ENCODE data around the gene GPRIN3. TPM values are rescaled to one million over a fixed set of nuclear protein-coding genes. Genes with fewer than 3 reads are reported as not detected.

GPRIN3 gene
- total and polyA plus RNA-seq, 2 experiments from 2014 or later, result 0.74 to 3.2 TPM

GRCh38 chr4:89293299-89293698, 14.3 kb downstream of the GPRIN3 start (continued):
- TF ChIP-seq, protein P1, sequence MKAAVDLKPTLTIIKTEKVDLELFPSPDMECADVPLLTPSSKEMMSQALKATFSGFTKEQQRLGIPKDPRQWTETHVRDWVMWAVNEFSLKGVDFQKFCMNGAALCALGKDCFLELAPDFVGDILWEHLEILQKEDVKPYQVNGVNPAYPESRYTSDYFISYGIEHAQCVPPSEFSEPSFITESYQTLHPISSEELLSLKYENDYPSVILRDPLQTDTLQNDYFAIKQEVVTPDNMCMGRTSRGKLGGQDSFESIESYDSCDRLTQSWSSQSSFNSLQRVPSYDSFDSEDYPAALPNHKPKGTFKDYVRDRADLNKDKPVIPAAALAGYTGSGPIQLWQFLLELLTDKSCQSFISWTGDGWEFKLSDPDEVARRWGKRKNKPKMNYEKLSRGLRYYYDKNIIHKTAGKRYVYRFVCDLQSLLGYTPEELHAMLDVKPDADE (IDR thresholded peaks at IDR 0.05), result no peak

- Histone ChIP-seq H3K79me2 (replicated peaks; ENCODE audit: insufficient read depth) (no peaks in the 10 kb centered on the region), H3K4me2 (no peak overlapping the region), H4K20me1 (replicated peaks; ENCODE audit: insufficient read depth) (no peaks in the 10 kb centered on the region), H3K36me3 (ENCODE audit: insufficient read depth) (no peaks in the 10 kb centered on the region), H2AFZ (no peak overlapping the region), H3K9me2 (ENCODE audit: insufficient read depth) (no peaks in the 10 kb centered on the region; the same call in 1 of the 2 replicates), H3K4me3 (no peak overlapping the region), H3K27ac (ENCODE audit: low read depth) (no peak overlapping the region), H3K27me3 (ENCODE audit: insufficient read depth) (no peaks in the 10 kb centered on the region), H3F3A (replicated peaks; ENCODE audit: low read depth) (no peaks in the 10 kb centered on the region), H3K4me1 (ENCODE audit: insufficient read depth) (no peaks in the 10 kb centered on the region)
- DNase-seq (ENCODE audit: low spot score) (no peak), ATAC-seq (no peak)
- Mint-ChIP-seq H3K9me3 (peaks cover 11% of the 10 kb centered on the region; the same call in 2 of the 3 replicates), H3K27ac (no peak overlapping the region), H3K27me3 (ENCODE audit: insufficient read depth, low read depth, poor library complexity) (no peaks in the 10 kb centered on the region), H3K4me3 (no peak overlapping the region), H3K4me1 (peaks cover 12% of the 10 kb centered on the region; the same call in 1 of the 3 replicates), H3K36me3 (ENCODE audit: low read depth) (peaks cover 8% of the 10 kb centered on the region; the same call in 2 of the 3 replicates)
- TF ChIP-seq ZNF114 (CRISPR knock-in tag; IDR thresholded peaks at IDR 0.05) (no peak), EZH2 (IDR thresholded peaks at IDR 0.05; ENCODE audit: low read depth, unreplicated experiment) (no peak), CREB1 (CRISPR knock-in tag; IDR thresholded peaks at IDR 0.05; ENCODE audit: low read depth) (no peak), POLR2AphosphoS5 (IDR thresholded peaks at IDR 0.05; ENCODE audit: low read depth) (no peak), JUNB (IDR thresholded peaks at IDR 0.05; ENCODE audit: unreplicated experiment) (no peak), NANOG (IDR thresholded peaks at IDR 0.05; ENCODE audit: borderline replicate concordance) (no peak)
- TF ChIP-seq, protein P2, sequence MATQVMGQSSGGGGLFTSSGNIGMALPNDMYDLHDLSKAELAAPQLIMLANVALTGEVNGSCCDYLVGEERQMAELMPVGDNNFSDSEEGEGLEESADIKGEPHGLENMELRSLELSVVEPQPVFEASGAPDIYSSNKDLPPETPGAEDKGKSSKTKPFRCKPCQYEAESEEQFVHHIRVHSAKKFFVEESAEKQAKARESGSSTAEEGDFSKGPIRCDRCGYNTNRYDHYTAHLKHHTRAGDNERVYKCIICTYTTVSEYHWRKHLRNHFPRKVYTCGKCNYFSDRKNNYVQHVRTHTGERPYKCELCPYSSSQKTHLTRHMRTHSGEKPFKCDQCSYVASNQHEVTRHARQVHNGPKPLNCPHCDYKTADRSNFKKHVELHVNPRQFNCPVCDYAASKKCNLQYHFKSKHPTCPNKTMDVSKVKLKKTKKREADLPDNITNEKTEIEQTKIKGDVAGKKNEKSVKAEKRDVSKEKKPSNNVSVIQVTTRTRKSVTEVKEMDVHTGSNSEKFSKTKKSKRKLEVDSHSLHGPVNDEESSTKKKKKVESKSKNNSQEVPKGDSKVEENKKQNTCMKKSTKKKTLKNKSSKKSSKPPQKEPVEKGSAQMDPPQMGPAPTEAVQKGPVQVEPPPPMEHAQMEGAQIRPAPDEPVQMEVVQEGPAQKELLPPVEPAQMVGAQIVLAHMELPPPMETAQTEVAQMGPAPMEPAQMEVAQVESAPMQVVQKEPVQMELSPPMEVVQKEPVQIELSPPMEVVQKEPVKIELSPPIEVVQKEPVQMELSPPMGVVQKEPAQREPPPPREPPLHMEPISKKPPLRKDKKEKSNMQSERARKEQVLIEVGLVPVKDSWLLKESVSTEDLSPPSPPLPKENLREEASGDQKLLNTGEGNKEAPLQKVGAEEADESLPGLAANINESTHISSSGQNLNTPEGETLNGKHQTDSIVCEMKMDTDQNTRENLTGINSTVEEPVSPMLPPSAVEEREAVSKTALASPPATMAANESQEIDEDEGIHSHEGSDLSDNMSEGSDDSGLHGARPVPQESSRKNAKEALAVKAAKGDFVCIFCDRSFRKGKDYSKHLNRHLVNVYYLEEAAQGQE (IDR thresholded peaks at IDR 0.05; ENCODE audit: unreplicated experiment), result no peak
- TF ChIP-seq, protein P3, sequence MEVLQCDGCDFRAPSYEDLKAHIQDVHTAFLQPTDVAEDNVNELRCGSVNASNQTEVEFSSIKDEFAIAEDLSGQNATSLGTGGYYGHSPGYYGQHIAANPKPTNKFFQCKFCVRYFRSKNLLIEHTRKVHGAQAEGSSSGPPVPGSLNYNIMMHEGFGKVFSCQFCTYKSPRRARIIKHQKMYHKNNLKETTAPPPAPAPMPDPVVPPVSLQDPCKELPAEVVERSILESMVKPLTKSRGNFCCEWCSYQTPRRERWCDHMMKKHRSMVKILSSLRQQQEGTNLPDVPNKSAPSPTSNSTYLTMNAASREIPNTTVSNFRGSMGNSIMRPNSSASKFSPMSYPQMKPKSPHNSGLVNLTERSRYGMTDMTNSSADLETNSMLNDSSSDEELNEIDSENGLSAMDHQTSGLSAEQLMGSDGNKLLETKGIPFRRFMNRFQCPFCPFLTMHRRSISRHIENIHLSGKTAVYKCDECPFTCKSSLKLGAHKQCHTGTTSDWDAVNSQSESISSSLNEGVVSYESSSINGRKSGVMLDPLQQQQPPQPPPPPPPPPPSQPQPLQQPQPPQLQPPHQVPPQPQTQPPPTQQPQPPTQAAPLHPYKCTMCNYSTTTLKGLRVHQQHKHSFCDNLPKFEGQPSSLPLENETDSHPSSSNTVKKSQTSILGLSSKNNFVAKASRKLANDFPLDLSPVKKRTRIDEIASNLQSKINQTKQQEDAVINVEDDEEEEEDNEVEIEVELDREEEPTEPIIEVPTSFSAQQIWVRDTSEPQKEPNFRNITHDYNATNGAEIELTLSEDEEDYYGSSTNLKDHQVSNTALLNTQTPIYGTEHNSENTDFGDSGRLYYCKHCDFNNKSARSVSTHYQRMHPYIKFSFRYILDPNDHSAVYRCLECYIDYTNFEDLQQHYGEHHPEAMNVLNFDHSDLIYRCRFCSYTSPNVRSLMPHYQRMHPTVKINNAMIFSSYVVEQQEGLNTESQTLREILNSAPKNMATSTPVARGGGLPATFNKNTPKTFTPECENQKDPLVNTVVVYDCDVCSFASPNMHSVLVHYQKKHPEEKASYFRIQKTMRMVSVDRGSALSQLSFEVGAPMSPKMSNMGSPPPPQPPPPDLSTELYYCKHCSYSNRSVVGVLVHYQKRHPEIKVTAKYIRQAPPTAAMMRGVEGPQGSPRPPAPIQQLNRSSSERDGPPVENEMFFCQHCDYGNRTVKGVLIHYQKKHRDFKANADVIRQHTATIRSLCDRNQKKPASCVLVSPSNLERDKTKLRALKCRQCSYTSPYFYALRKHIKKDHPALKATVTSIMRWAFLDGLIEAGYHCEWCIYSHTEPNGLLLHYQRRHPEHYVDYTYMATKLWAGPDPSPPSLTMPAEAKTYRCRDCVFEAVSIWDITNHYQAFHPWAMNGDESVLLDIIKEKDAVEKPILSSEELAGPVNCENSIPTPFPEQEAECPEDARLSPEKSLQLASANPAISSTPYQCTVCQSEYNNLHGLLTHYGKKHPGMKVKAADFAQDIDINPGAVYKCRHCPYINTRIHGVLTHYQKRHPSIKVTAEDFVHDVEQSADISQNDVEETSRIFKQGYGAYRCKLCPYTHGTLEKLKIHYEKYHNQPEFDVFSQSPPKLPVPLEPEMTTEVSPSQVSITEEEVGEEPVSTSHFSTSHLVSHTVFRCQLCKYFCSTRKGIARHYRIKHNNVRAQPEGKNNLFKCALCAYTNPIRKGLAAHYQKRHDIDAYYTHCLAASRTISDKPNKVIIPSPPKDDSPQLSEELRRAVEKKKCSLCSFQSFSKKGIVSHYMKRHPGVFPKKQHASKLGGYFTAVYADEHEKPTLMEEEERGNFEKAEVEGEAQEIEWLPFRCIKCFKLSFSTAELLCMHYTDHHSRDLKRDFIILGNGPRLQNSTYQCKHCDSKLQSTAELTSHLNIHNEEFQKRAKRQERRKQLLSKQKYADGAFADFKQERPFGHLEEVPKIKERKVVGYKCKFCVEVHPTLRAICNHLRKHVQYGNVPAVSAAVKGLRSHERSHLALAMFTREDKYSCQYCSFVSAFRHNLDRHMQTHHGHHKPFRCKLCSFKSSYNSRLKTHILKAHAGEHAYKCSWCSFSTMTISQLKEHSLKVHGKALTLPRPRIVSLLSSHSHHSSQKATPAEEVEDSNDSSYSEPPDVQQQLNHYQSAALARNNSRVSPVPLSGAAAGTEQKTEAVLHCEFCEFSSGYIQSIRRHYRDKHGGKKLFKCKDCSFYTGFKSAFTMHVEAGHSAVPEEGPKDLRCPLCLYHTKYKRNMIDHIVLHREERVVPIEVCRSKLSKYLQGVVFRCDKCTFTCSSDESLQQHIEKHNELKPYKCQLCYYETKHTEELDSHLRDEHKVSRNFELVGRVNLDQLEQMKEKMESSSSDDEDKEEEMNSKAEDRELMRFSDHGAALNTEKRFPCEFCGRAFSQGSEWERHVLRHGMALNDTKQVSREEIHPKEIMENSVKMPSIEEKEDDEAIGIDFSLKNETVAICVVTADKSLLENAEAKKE (CRISPR knock-in tag; IDR thresholded peaks at IDR 0.05), result no peak
These were observed 16.7 kb downstream of the GPRIN3 start for GRCh38 chr4:89290727-89291516.

Measured in GM23338 (cell line).